ENCODE measurements around the gene ATRNL1.

ATRNL1 gene

DNA sequence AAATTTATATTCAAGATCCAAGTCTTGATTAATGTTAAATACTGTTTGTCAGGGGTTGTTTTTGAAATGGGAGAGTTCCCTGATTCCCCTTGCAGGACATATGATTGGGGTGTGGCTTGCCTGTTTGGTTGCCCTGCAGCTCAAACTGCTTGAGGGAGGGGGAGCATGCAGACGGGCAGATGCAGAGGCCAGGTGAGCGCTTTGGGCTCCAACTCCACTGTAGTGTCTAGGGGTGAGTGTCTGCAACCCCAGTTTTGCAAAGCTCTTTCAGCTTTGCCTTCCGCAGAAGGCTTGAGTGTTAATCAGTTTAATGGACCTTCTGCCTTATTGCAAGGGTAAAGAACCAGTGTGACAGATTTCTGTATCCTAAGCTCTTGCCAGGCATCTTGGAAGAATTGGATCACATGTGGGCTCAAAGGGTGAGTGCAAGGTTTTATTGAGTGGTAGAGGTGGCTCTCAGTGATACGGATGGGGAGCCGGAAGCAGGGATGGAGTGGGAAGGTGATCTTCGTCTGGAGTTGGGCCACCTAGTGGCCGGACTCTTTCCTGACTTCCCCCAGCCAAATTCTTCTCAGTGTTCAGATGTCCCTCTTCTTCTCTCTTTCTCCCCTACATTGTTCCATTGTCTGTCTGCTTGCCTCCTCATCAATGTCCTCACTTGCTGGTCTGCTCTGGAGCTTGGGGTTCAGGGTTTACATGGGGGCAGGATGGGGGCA is 479.7 kb downstream of the ATRNL1 start:
- H3K27ac ChIP-seq, result no peak overlapping the region
- no peak for DNase-seq (ENCODE audit: low read depth, low spot score)

DNA sequence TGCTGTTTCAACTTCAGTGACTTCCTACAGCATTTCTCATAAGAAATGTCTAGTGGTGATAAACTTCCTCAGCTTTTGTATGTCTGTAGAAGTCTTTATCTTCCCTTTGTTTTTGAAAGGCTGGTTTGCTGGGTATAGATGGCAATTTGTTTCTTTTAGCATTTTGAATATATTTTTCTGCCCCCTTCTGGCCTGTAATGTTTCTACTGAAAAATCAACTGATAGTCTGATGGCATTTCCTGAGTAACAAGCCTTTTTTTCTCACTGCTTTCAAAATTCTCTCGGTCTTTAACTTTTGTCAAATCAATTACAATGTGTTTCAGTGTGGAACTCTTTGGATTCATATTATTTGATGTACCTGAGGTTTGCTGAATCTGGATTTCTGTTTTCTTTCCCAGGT is 487.1 kb downstream of the ATRNL1 start:
- DNase-seq (ENCODE audit: low read depth, low spot score), result no peak
- no peak overlapping the region for H3K27ac ChIP-seq

DNA sequence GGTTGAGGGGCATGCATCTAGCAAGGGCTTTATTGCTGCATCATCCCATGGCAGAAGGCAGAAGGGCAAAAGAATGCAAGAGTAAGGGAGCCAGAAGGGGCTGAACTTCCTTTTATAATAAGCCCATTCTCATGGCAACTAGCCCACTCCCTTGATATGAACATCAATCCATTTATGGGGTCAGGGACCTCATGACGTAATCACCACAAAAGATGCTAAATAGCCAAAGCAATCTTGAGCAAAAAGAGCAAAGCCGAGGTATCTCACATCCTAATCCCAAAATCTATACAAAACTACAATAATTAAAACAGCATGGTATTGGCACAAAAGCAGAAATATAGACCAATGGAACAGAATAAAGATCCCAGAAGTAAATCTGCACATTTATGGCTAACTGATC is 499.9 kb downstream of the ATRNL1 start:
- no peak overlapping the region for H3K27ac ChIP-seq
- no peak for DNase-seq (ENCODE audit: low read depth, low spot score)

DNA sequence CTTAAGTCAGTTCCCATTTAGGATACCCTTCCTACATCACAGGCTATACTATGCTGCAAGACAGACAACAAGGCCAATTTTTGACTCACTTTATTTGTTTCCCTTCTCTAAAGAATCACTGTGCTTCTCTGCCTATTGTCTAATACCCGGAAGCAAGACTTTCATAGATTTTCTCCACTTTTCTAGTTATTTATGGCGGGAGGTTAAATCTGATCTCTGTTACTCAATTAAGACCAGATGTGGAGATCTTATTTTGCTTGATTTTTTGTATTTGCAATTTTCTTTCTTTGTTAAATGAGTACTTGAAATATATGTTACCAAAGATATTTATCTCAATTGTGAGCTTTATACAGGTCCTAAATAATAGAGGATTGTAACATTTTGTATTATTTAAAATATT is 511.5 kb downstream of the ATRNL1 start:
- H3K27ac ChIP-seq, result no peak overlapping the region
- DNase-seq (ENCODE audit: low read depth, low spot score), result no peak

DNA sequence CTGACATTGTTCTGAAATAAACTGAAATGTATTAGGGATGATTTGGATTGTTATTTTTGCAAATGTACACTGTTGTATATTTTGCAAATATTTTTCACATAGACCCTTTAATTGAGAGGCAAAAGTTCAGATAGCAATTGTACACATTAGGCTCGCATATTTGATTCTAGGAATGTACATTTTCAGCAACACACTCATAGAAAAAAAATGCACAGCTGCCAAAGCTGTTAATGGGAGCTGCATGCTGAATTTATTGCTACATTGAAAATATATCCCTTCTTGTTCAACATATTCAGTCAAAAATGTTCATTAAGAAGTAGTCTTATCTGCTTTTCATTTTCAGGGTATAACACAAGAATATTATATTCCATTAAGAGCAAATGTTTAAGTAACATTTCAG is 512.9 kb downstream of the ATRNL1 start:
- H3K27ac ChIP-seq, result no peak overlapping the region
- no peak for DNase-seq (ENCODE audit: low read depth, low spot score)

DNA sequence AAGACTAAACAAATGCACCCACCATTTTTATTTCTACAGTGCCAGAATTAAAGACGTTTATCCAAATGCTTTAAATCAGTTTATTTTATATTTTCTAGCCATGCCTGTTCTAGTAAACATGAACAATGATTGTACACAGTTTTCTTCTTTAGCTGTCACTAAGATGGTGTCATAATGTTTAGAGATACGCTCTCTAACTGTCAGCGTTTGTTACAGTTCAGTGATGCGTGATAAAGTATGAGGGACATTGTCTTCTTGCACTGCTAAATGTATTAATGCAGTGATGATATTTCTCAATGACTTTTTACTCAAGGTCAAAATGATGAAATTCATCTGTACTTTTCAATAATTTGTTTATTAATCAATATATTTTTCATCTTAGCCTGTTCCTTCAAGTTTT is 513.6 kb downstream of the ATRNL1 start:
- no peak overlapping the region for H3K27ac ChIP-seq
- no peak for DNase-seq (ENCODE audit: low read depth, low spot score)

DNA sequence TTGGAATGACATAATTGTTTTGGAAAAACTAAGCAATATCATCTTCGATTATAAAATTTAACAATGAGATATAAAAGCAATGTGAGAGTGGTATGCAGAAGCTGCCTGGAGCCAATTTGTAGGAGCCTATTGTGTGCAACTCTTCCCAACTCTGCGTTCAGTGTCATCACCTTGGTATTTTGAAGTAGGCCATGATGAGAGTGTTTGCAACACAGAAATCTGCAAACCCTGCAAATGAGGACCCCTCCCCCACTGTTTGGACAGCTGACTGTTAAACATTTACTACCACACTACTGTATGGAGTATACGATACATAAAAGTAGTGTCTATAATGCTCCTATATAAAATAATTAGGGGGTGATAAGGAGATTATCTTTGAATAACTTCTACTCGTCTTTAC is 531.3 kb downstream of the ATRNL1 start:
- no peak overlapping the region for H3K27ac ChIP-seq
- DNase-seq (ENCODE audit: low read depth, low spot score), result no peak

DNA sequence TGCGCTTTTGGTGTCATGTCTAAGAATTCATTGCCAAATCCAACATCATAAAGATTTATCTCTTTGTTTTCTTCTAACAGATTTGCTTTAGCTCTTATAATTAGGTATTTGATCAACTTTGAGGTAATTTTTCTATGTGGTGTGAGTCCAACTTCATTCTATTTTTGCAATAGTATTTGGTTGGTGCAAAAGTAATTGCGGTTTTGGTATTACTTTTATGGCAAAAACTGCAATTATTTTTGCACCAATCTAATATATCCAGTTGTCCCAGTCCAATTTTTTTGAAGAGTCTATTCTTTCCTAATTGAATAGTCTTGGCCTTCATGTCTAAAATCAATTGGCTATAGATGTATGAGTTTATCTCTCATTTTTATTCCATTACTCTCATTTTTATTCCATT is 535.5 kb downstream of the ATRNL1 start:
- DNase-seq (ENCODE audit: low read depth, low spot score), result no peak

DNA sequence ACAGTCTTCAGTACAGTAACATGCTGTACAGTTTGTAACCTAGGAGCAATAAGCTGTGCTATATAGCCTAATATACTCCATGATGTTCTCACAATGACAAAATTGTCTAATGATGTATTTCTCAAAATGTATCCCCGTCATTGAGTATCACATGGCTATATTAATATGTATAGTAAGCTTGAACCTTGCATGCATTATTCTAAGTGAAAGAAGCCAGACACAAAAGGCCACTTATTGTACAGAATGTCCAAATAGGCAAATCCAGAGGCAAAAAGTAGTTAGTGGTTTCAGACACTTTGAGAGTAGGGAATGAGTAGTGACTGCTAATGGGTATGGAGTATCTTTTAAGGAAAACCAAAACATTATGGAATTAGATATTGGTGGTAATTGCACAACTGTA is 545.1 kb downstream of the ATRNL1 start:
- DNase-seq (ENCODE audit: low read depth, low spot score), result no peak
- no peak overlapping the region for H3K27ac ChIP-seq

More for the DNA sequence above, 535.5 kb downstream of the ATRNL1 start:
- H3K27ac ChIP-seq, result no peak overlapping the region

DNA sequence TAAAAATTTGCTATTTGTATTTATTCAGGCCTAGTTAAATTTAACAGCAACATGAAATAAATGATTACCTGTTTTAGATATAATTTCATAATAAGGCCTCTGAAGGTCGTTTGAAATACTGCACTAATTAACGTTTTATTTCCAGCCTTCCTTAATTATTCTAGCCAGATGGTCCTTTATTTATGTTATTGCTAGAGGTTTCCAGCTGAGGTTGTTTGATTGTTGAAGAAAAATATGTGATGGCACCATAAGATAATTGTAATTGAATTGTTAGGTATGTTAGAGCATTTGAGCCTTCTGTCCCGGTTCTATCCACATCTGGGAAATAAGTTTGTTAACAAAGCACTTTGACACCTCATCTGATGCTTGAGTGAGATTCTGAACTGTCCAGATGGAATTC is 556.1 kb downstream of the ATRNL1 start:
- no peak for DNase-seq (ENCODE audit: low read depth, low spot score)
- no peak overlapping the region for H3K27ac ChIP-seq

DNA sequence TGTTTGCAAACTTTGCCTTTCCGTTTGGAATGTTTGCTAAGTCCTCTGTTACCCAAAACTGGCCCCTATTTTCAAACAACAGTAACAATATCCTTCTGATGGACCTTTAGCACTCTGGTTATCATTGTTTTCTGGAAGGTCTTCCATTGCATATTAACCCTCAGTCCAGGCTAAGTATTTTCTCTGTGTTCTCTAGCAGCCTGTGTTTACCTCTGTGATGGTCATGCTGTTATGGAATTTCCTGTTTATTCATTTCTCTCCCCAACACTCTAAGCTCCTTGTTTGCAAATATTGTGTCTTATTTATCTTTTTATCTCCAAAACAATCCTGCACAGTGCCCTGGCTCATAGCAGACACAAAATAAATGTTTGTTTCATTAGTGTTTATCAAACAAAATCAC is 560.3 kb downstream of the ATRNL1 start:
- H3K27ac ChIP-seq, result no peak overlapping the region

DNA sequence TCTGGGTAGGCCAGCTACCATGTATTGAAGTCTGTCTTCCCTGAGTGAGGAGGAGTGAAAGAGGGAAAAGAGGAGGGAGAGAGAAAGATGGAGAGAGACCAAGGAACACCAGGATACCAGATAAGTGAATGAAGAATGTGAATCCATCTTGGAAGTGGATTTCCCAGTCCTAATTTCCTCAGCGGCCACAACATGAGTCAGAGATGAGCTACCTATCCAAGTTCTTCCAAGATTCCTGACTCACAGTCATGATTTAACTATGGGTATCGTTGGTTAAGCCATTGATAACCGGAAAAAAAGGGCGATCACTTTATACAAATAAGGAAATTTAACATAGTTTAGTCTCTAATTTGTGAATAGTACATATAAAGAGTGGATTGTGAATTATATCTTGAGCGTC is 561.8 kb downstream of the ATRNL1 start:
- no peak overlapping the region for H3K27ac ChIP-seq
- DNase-seq (ENCODE audit: low read depth, low spot score), result no peak

More for the DNA sequence above, 560.3 kb downstream of the ATRNL1 start:
- DNase-seq (ENCODE audit: low read depth, low spot score), result no peak

DNA sequence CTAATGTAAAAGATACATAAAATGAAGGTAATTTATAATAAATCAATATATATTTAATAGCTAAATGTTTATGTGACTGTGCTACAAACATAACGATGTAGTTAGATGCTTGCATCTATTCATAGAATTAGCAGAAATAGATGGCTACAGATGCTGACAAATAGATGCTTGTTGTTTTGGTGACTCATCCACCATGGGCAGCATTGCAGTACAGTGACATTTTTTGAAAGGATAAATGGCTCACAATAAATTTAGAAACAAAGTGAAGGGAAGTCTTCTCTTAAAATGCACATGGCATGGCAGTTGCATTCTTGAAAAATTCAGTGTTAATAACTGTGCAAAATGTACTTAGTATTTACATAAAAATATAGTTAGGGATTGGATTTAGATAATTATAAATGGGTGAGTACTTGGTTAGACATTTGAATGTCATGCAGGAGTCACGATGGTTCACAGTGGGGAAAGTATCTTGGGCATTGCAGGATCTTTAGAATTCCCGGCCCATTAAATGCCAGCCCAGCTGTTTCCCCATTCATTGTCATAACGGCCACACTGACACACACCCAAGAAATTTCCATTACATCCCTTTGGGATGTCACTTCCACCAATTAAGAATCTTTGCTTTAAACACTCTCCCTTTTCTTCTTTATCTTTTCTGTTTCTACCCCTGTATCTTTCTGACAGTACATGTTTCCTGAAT is 564.1 kb downstream of the ATRNL1 start:
- no peak overlapping the region for H3K27ac ChIP-seq
- DNase-seq (ENCODE audit: low read depth, low spot score), result no peak

DNA sequence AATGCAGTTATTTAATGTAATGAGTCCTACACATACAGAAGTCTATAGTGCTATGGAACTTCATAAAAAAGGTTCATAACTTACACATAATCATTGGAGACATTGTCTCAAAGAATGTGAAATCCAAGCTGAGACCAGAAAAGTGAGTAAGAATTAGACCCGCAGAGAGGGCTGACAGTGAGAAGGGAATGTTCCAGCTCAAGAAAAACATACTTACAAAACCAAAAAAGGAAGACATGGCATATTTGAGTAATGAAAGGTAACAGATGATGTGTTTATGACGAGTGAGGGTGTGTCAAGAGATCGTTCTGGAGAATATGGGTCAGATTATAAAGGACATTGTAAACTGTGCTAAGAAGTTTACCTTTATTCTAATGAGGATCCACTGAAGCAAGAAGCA is 566.5 kb downstream of the ATRNL1 start:
- H3K27ac ChIP-seq, result no peak overlapping the region

DNA sequence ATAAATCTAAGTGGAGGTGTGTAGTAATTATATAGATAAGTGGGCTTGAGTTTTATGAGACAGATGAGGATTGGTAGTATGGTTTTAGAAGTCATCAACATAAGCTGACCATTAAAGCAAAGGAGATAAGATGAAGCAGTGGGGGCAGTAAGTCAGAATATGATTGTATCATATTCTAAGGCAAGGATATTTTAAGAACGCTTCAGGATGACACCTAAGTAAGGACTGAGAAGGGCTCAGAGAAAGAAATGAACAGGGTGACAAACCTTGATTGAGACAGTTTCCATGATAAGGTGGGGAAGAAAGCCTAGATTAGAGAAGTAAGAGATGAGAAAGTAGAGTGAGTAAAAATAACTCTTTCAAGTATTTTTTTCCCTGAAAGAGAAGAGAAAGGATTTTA is 567.2 kb downstream of the ATRNL1 start:
- no peak for DNase-seq (ENCODE audit: low read depth, low spot score)
- H3K27ac ChIP-seq, result no peak overlapping the region

More for the DNA sequence above, 566.5 kb downstream of the ATRNL1 start:
- no peak for DNase-seq (ENCODE audit: low read depth, low spot score)

DNA sequence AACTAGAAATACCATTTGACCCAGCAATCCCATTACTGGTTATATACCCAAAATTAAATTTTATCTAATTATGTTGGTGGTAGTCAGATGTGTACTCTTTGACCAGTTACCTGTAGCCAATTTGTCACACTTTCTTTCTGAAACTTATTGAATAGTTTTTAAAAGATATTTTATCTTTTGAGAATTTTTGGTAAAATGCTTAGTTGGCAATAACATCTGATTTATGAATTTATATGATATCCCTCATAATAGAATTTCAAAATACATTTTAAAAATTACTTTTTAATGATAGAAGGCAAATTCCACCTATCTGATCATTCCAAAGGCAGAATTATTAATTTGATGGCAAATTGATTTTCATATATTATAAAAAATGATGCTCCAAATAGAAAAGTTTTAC is 569.3 kb downstream of the ATRNL1 start:
- no peak for DNase-seq (ENCODE audit: low read depth, low spot score)

DNA sequence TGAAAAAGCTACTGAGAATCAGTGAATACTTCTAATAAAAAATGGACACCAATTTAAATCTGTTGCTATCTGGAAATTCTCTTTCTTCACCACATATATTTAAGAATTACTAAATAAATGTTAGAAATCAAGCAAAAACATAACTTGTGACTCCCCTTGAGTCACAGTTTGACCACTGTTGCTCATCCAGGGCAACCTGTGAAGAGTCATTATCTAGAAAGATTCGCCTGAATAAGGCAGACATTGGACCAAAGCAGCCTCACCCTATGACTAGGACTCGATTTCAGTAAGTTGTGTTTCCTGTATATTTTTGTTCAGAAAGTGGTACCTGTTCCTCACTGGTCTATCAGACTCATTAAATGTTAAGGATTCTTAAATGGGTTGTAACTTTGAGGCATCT is 572.4 kb downstream of the ATRNL1 start:
- H3K27ac ChIP-seq, result no peak overlapping the region
- DNase-seq (ENCODE audit: low read depth, low spot score), result no peak

More for the DNA sequence above, 569.3 kb downstream of the ATRNL1 start:
- H3K27ac ChIP-seq, result no peak overlapping the region

DNA sequence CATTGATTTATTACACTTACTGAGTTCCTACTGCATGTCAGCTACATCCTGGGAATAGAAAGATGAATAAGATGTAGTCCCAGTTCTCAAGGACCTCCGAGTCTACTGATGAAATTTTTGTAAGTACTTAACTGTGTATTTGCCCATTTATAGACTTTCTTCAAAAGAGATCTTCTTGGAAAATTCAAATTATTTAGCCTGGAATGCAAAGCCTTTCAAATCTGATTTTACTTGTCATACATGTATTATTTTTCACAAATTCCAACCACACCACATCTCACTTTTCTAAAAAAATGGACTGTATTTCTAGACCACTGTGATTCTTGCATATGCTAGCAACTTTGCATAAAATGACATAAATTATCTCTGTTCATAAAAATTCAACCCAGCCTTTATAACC is 581.3 kb downstream of the ATRNL1 start:
- no peak for DNase-seq (ENCODE audit: low read depth, low spot score)
- H3K27ac ChIP-seq, result no peak overlapping the region

DNA sequence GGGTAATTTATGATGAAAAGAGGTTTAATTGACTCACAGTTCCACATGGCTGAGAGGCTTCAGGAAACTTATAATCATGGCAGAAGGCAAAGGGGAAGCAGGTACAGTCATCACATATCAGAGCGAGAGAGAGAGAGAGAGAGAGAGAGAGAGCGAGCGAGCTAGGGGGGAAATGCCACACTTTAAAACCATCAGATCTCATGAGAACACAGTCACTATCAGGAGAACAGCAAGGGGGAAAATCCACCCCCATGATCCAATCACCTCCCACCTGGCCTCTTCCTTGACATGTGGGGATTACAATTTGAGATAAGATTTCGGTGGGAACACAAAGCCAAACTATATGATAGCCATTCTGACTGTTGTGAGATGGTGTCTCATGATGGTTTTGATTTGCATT is 603.6 kb downstream of the ATRNL1 start:
- no peak overlapping the region for H3K27ac ChIP-seq
- DNase-seq (ENCODE audit: low read depth, low spot score), result no peak

DNA sequence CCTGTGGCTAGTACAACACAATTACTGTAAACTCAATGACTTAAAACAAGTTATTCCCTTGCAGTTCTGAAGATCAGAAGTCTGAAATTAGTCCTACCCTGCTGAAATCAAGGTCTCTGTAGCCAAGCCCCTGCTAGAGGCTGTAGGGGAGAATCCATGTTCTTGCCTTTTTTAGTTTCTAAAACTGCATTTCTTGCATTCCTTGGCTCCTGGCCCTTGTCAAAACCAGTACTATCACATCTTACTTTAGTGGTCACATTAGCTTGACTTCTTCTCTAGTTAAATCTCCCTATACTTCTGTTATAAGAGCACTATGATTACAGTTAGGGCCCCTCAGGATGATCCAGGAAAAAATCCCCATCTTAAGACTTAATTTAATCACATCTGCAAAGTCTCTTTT is 612.9 kb downstream of the ATRNL1 start:
- DNase-seq (ENCODE audit: low read depth, low spot score), result no peak
- no peak overlapping the region for H3K27ac ChIP-seq

DNA sequence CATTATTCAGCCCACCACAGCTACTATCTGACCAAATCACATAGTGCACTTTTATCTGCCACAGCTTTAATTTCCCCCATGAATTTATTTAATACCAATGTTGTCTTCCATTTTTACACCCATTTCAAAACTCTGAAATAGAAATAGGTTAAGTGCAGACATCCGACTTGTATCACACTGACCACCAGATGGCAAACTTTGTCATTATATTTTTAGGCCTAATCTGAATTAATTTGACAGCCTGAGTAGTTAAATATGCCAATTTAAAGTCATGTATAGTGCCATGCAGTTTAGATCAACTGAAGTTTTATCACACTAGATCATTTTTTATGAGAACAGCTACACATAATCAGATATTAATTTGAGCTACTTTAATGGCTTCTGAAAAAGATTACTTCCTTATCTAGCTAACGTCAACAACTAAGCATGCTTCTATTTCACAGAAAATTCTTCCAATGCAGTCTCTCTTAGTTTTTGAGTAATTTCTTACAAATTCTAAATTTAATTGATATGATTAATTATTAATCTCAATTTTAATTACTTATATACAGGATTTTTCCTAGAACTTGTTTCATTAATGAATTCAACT is 613.4 kb downstream of the ATRNL1 start:
- DNase-seq (ENCODE audit: low read depth, low spot score), result no peak
- H3K27ac ChIP-seq, result no peak overlapping the region

DNA sequence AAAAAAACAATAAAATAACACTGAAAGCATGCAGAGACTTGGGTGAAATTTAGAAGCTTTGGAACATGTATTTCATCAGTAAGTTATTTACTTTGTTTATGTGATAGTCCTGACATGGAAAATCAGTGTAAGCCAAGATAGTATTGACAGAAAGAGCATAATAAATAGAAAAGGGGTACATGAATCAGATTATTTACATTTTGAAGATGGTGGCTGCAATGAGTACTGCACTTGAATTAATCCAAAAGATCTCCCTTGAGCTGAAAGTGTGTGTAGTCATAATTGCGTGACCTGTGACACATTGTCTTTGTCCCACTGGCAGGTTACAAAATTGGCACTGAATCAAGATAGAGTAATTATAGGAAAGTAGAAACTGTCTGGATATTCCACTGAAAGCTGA is 617.0 kb downstream of the ATRNL1 start:
- H3K27ac ChIP-seq, result no peak overlapping the region
- no peak for DNase-seq (ENCODE audit: low read depth, low spot score)
